22Rv1 (cell line): ENCODE measurements around the gene ZNF837.

Experiments used
- H3K27ac ChIP-seq: fragments of 450-650 bp; 2 replicates; pipeline ENCODE4 v1.5.1; 2017
- ZFX ChIP-seq: fragments of 450-650 bp; IDR thresholded peaks from 2 replicates; pipeline ENCODE4 v1.6.1; 2017; ENCODE audit warnings: antibody characterized with exemption, borderline replicate concordance
- TF ChIP-seq, protein P1 (sequence below): fragments of 450-650 bp; IDR thresholded peaks from 2 replicates; pipeline ENCODE4 v1.5.1; 2017; ENCODE audit warnings: mild to moderate bottlenecking

The ZNF837 gene

DNA sequence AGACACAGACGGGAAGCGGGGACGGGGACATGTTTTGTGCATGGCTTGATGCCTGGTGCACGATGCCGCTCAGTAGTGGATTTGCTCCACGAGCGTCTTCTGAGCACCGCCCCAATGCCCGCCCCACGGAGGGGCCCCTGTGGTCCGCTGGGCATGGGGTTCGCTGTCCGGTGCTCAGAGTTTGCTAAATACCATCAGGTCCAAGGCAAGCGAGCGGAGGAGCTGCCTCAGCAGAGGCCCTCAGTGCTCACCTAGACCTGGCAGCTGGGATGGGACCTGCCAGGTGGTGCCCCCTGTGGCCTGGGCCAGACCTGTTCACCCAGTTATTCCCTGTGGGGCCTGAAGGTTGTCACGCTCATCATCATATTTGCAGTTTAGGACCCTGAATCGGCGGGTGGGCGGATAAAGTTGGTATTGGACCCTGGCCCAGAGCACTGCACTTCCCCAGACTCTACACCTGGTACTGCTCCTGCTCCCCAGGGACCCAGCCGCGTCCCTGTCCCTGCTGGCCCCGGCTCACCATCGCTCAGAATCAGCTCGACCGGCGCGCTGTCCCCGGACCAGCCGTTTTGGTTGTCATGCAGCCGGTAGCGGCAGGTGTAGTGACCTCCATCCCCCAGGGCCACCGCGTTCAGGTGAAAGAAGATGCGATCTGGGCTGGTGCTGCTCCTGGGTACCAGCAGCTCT, 29.8 kb downstream of the ZNF837 start:
- TF ChIP-seq ZFX, result no peak
- TF ChIP-seq, protein P1, sequence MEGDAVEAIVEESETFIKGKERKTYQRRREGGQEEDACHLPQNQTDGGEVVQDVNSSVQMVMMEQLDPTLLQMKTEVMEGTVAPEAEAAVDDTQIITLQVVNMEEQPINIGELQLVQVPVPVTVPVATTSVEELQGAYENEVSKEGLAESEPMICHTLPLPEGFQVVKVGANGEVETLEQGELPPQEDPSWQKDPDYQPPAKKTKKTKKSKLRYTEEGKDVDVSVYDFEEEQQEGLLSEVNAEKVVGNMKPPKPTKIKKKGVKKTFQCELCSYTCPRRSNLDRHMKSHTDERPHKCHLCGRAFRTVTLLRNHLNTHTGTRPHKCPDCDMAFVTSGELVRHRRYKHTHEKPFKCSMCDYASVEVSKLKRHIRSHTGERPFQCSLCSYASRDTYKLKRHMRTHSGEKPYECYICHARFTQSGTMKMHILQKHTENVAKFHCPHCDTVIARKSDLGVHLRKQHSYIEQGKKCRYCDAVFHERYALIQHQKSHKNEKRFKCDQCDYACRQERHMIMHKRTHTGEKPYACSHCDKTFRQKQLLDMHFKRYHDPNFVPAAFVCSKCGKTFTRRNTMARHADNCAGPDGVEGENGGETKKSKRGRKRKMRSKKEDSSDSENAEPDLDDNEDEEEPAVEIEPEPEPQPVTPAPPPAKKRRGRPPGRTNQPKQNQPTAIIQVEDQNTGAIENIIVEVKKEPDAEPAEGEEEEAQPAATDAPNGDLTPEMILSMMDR, result no peak
- no peak overlapping the region for H3K27ac ChIP-seq

DNA sequence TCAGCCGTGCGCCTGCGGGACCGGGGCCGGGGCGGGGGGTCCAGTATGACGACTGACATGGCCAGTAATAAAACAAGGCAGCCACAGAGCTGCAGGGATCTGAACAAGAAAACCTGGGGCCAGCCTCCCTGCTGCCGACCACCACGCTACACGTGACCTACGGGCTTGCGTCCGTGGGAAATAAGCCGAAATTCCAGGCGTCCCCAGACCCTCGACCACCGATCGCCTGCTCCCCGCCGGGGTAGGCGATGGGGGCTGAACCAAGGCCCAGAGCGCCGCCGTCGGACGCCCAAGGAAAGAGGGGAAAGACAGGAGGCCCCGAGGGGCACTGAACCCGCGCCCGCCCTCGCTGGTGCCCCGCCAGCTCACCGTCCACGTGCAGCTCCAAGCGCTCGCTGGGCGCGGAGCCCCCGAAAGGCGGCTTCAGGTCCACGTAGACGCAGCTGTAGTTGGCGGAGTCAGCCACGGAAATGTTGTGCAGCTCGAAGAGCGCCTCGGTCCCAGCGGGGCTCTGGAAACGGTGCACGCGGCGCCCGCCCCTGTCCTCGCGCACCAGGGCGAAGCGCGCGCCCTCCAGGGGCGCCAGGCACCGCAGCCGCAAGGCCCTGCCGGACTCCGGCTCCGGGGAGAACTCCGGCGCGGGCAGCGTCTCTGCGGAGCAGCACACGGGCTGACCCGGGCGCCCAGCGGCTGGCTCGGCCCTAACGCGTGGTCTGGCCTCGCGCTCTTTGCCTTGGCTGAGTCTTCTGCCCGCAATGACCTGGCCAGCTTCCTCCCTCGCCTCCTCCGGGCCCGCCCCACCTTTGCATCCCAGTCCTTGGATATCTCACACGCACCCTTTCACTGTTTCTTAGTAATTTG, 30.6 kb downstream of the ZNF837 start:
- no peak for TF ChIP-seq ZFX
- TF ChIP-seq, protein P1, result no peak
- no peak overlapping the region for H3K27ac ChIP-seq

DNA sequence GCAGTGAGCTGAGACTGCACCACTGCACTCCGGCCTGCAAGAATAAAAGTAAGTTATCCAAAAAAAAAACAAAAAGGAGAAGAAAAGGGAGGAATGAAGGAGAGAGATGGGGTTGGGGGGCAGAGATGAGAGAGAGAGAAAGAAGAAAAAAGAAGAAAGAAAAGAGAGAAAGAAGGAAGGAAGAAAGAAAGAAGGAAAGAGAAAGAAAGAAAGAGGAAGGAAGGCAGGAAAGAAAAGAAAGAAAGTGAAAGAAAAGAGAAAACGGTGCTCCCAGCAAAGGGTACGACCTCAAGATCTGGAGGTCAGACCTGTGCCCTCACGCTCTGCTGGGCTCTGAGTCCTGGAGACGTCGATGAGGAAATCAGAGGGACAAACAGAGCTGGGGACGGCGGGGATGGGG, 31.2 kb downstream of the ZNF837 start:
- no peak for TF ChIP-seq ZFX
- TF ChIP-seq, protein P1, result no peak
- no peak overlapping the region for H3K27ac ChIP-seq

DNA sequence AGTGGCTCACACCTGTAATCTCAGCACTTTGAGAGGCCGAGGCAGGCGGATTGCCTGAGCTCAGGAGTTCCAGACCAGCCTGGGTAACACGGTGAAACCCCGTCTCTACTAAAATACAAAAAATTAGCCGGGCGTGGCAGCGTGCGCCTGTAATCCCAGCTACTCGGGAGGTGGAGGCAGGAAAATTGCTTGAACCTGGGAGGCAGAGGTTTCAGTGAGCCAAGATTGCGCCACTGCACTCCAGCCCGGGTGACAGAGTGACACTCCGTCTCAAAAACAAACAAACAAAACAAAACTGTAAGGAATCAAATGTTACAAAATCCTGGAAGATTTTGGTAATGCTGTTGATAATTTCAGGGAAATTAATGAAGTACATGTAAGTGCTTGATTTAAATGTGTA, 32.8 kb downstream of the ZNF837 start:
- H3K27ac ChIP-seq, result peak overlapping the region; percentile 48

DNA sequence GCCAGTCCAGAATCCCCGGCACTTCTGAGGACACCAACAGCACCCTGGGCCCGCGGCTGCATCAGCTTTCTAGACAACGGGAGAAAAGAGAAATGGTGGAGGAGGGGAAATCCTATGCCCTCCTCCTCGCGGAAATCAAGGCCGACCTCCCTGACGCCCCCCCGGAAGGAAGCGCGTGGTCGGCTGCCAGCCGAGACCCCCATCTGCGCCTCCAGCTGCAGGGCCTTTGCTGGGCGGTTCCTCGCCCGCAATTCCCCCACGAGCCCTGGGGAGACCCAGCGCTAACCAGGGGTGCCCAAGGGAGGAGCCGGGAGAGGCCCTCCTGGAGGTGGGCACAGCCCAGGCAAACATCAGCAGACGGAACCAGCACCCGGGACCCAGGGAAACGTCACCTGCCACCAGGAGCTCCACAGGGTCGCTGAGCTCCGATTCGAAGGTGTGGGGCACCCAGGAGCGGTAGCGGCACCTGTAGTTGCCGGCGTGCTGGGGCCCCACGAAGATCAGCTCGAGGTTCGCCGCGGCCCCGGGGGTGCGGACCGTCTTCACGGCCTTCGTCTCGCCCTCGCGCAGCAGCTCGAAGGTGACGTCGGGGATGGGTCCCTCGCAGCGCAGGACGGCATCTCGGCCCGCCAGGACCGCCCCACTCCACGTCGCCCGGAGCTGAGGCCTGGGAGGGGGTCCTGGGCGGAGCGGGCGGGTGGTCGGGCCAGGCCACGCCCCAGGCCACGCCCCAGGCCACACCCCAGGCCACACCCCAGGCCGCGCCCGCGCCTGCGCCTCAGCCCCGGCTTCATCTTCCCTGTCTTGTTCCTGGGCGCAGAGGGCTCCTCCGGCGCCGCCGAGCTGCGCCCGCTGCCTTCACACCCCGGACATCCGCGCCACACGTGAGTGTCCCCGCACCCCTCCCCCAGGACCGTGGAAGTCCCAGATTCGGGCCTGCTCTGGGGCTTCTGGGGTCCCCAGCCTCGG, 33.6 kb downstream of the ZNF837 start:
- H3K27ac ChIP-seq, result peak overlapping the region; percentile 48
- no peak for TF ChIP-seq ZFX
- TF ChIP-seq, protein P1, result no peak

DNA sequence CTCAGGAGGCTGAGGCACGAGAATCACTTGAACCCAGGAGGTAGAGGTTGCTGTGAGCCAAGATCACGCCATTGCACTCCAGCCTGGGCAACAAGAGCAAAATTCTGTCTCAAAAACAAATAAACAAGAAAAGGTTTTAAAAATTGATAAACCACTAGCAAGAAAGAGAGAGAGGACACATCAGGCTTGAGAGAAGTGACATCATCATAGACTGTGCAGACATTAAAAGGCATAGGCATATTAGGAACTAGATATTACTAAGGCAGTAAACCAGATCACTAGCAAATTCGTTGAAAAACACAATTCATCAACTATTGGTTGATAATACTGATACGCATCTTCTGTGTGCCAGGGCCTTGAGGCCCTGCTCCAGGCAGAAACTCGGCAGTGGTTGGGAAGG, 35.3 kb downstream of the ZNF837 start:
- TF ChIP-seq, protein P1, result no peak
- no peak overlapping the region for H3K27ac ChIP-seq

DNA sequence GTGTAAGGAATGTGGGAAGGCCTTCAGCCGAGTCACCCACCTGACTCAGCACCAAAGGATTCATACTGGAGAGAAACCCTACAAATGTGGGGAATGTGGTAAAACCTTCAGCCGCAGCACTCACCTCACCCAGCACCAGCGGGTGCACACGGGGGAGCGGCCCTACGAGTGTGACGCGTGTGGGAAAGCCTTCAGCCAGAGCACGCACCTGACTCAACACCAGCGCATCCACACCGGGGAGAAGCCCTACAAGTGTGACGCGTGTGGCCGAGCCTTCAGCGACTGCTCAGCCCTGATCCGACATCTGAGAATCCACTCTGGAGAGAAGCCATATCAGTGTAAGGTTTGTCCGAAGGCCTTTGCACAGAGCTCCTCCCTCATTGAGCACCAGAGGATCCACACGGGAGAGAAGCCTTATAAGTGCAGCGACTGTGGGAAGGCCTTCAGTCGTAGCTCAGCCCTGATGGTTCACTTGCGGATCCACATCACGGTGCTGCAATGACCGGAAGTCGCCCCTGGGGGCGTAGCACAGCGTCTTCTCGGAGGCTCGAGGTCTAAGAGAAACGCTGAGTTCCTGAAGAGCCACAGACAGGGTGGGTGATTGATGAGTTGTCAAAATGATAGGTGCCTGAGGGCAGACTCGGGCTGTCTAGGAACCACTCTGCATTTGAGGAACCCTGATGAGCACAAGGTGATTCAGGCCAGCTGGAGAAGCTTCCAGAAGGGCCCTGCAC, 41.8 kb downstream of the ZNF837 start:
- TF ChIP-seq ZFX, result no peak
- TF ChIP-seq, protein P1, result peak; percentile 16; the same call in 1 of the 2 replicates

More for the DNA sequence above, 41.8 kb downstream of the ZNF837 start:
- no peak overlapping the region for H3K27ac ChIP-seq
